EL (cell line): ENCODE results near the gene ADAMTS9.

ENCODE experiments used
- DNase-seq: peaks from one replicate; pipeline ENCODE4 v3.0.0-alpha.2; 2016

Gene ADAMTS9

GRCh38 chr3:64684715-64685261, 3.0 kb downstream of the ADAMTS9 start:
- DNase-seq: no peak

- DNase-seq: no peak
These were observed 6.0 kb downstream of the ADAMTS9 start for GRCh38 chr3:64681827-64682226.

- no peak for DNase-seq
These were observed 6.8 kb downstream of the ADAMTS9 start for GRCh38 chr3:64681015-64681414.

GRCh38 chr3:64680334-64680733, 7.5 kb downstream of the ADAMTS9 start:
- no peak for DNase-seq

GRCh38 chr3:64677961-64678716, 9.7 kb downstream of the ADAMTS9 start:
- no peak for DNase-seq

- DNase-seq: no peak
These were observed 11.0 kb downstream of the ADAMTS9 start for GRCh38 chr3:64676831-64677230.

- no peak for DNase-seq
These were observed 12.0 kb downstream of the ADAMTS9 start for GRCh38 chr3:64675687-64676247.

- no peak for DNase-seq
These were observed 13.2 kb downstream of the ADAMTS9 start for GRCh38 chr3:64674591-64675076.

GRCh38 chr3:64673159-64673715, 14.6 kb downstream of the ADAMTS9 start:
- no peak for DNase-seq

- DNase-seq: no peak
These were observed 19.0 kb downstream of the ADAMTS9 start for GRCh38 chr3:64668582-64669510.

GRCh38 chr3:64667887-64668581, 19.8 kb downstream of the ADAMTS9 start:
- DNase-seq: no peak

- no peak for DNase-seq
These were observed 20.7 kb downstream of the ADAMTS9 start for GRCh38 chr3:64667138-64667537.

GRCh38 chr3:64666171-64666588, 21.6 kb downstream of the ADAMTS9 start:
- DNase-seq: no peak

- no peak for DNase-seq
These were observed 23.4 kb downstream of the ADAMTS9 start for GRCh38 chr3:64664397-64664796.

GRCh38 chr3:64659617-64659978, 28.2 kb downstream of the ADAMTS9 start:
- DNase-seq: no peak

- DNase-seq: no peak
These were observed 29.8 kb downstream of the ADAMTS9 start for GRCh38 chr3:64658001-64658400.

- no peak for DNase-seq
These were observed 31.3 kb downstream of the ADAMTS9 start for GRCh38 chr3:64656544-64656943.

GRCh38 chr3:64655160-64655559, 32.6 kb downstream of the ADAMTS9 start:
- no peak for DNase-seq

- no peak for DNase-seq
These were observed 33.8 kb downstream of the ADAMTS9 start for GRCh38 chr3:64654013-64654412.

- DNase-seq: no peak
These were observed 34.7 kb downstream of the ADAMTS9 start for GRCh38 chr3:64653101-64653500.

- no peak for DNase-seq
These were observed 36.0 kb downstream of the ADAMTS9 start for GRCh38 chr3:64651741-64652241.

GRCh38 chr3:64651303-64651702, 36.5 kb downstream of the ADAMTS9 start:
- no peak for DNase-seq
